NB4 (cell line): ENCODE results near the gene CA5A.

Source experiments
- MYC ChIP-seq: IDR thresholded peaks from 2 replicates; pipeline ENCODE4 v1.6.1; 2011; ENCODE audit warnings: low read depth, low read length
- POLR2A ChIP-seq: IDR thresholded peaks from 2 replicates; pipeline ENCODE4 v1.6.1; 2011; ENCODE audit warnings: mild to moderate bottlenecking; ENCODE audit not compliant: insufficient read length; ENCODE audit errors: extremely low read depth
- TF ChIP-seq, protein P1 (sequence below): IDR thresholded peaks from one replicate; pipeline ENCODE4 v1.5.1; 2012; ENCODE audit warnings: low read depth, low read length

DNA sequence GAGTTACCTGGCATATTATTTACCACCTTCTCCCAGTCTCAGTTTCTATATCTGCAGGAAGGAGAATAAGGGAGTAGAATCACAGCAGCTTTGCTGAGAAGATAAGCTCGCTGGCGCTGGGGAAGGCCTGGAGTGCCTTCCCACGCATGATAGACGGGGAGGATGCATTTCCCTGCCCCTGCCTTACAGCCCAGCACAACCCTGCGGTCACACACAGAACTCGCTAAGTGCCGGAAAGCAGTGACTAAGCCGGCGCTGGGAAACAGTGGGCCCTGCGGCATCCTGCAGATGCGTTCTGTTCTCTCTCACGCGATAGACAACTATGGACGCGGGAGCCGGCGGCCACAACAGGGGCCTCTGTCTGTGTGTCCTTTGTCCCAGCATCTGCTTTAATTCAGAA is 4.8 kb downstream of the CA5A start:
- TF ChIP-seq, protein P1, sequence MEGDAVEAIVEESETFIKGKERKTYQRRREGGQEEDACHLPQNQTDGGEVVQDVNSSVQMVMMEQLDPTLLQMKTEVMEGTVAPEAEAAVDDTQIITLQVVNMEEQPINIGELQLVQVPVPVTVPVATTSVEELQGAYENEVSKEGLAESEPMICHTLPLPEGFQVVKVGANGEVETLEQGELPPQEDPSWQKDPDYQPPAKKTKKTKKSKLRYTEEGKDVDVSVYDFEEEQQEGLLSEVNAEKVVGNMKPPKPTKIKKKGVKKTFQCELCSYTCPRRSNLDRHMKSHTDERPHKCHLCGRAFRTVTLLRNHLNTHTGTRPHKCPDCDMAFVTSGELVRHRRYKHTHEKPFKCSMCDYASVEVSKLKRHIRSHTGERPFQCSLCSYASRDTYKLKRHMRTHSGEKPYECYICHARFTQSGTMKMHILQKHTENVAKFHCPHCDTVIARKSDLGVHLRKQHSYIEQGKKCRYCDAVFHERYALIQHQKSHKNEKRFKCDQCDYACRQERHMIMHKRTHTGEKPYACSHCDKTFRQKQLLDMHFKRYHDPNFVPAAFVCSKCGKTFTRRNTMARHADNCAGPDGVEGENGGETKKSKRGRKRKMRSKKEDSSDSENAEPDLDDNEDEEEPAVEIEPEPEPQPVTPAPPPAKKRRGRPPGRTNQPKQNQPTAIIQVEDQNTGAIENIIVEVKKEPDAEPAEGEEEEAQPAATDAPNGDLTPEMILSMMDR = no peak
- TF ChIP-seq POLR2A (no peak), MYC (no peak)
